Right lobe of liver (tissue), 6 donors: Measurements from ENCODE around the gene KRTAP20-3. TPM values are rescaled to one million over a fixed set of nuclear protein-coding genes. Genes with fewer than 3 reads are reported as not detected.

Source experiments
- ATAC-seq, 4 donors: fragments of 200-7000 bp; cut with Tn5 transposase; one replicate each; pipeline ENCODE4 v1.9.1; 2020; ENCODE audit warnings: mild to moderate bottlenecking in 4 of 4, moderate library complexity in 4 of 4
- DNase-seq, 3 donors: peaks; one replicate each; pipeline ENCODE4 v3.0.0-alpha.2; 2020
- H3K27ac ChIP-seq, 3 donors: fragments of 200-600 bp; one replicate each; pipeline ENCODE4 v1.8.0; 2022
- H3K27me3 ChIP-seq, 2 donors: fragments of 200-600 bp; one replicate each; pipeline ENCODE4 v1.8.0; 2022
- H3K36me3 ChIP-seq, 4 donors: fragments of 200-600 bp; sonication (generic) in 1 of 4; one replicate each; pipeline versions ENCODE4 v1.5.1 to v1.8.0; 2017 to 2022; ENCODE audit warnings: control low read depth in 1 of 4
- H3K4me1 ChIP-seq, 4 donors: fragments of 200-600 bp; sonication (generic) in 1 of 4; one replicate each; pipeline versions ENCODE4 v1.5.1 to v1.8.0; 2017 to 2022; ENCODE audit warnings: control low read depth in 1 of 4
- H3K4me3 ChIP-seq, 3 donors: fragments of 200-600 bp; one replicate each; pipeline ENCODE4 v1.8.0; 2022
- H3K9me3 ChIP-seq, 4 donors: fragments of 200-600 bp; sonication (generic) in 1 of 4; one replicate each; pipeline versions ENCODE4 v1.5.1 to v1.8.0; 2017 to 2022; ENCODE audit warnings: control low read depth in 1 of 4
- CTCF ChIP-seq, 4 donors: fragments of 200-600 bp in 3 of 4; fragments of 450-650 bp in 1 of 4; IDR thresholded peaks; one replicate each; pipeline versions ENCODE4 v1.5.1 to v1.8.0; 2016 to 2022; ENCODE audit warnings: antibody characterized with exemption in 4 of 4, mild to moderate bottlenecking in 2 of 4
- POLR2A ChIP-seq: fragments of 450-650 bp; IDR thresholded peaks from one replicate; pipeline ENCODE4 v1.6.1; 2017; ENCODE audit warnings: antibody characterized with exemption, mild to moderate bottlenecking
- WGBS: methylation state at CpG from one replicate; pipeline ENCODE4 v1.1.6; 2018; ENCODE audit warnings: low coverage, low lambda C conversion rate; ENCODE audit not compliant: insufficient coverage; ENCODE audit errors: missing lambda C conversion rate; 5-methylcytosine and 5-hydroxymethylcytosine counted together
- intact Hi-C, 2 donors: fragments of 100-400 bp; cut with DNase I; formaldehyde crosslinking; loops; one replicate each; pipeline versions ENCODE4 v1.11.2 to v1.14.1; 2022
- total RNA-seq, 6 experiments: library from RNA; depleted of rRNA in 2 of 6; stranded (reverse); fragments of >200 nt in 2 of 6; fragmentation: NEBNext Ultra II Directional in 3 of 6; extraction: Animal tissue kit (Norgen Biotek cat#: 25700) in 3 of 6; gene quantifications; one replicate each; pipeline versions ENCODE4 v1.1.0 to v1.2.4, GENCODE V29; 2016 to 2023
- donor health status: DM: no; HTN: yes; CAD: no.
- donor health status: DM: no; HTN: no; CAD: no.
- donor health status: DM: no; HTN: no; CAD: no.
- donor health status: DM: no; HTN: yes; CAD: no.
- donor health status: DM: no; HTN: yes; CAD: no.

KRTAP20-3 gene
- total RNA-seq, 6 experiments from 2014 or later, result not detected

- Histone ChIP-seq H3K27ac (no peak overlapping the region), H3K9me3 (no peaks in the 10 kb centered on the region), H3K36me3 (no peaks in the 10 kb centered on the region), H3K4me1 (no peaks in the 10 kb centered on the region), H3K4me3 (no peak overlapping the region), H3K27me3 (no peaks in the 10 kb centered on the region)
- no peak for DNase-seq
- ATAC-seq, result no peak
- TF ChIP-seq CTCF (IDR thresholded peaks at IDR 0.05) (no peak), POLR2A (no peak)
- intact Hi-C loops, result no loop called here
- 57% methylated on average over 2 of the region's 2 CpGs for WGBS
Measured at GRCh38 chr21:30672985-30673650, 30.5 kb downstream of the KRTAP20-3 start.

- H3K27me3 ChIP-seq, result no peaks in the 10 kb centered on the region
- DNase-seq (no peak), ATAC-seq (no peak)
- H3K27ac ChIP-seq, result no peak overlapping the region
- no peak overlapping the region for H3K4me3 ChIP-seq
- no peaks in the 10 kb centered on the region for H3K36me3 ChIP-seq
- no peaks in the 10 kb centered on the region for H3K4me1 ChIP-seq
- TF ChIP-seq CTCF (IDR thresholded peaks at IDR 0.05) (no peak), POLR2A (no peak)
- no peaks in the 10 kb centered on the region for H3K9me3 ChIP-seq
- 21% methylated on average over 1 of the region's 1 CpG for WGBS
- intact Hi-C loops, result no loop called here
Measured at GRCh38 chr21:30674312-30674711, 31.6 kb downstream of the KRTAP20-3 start.

- no peak overlapping the region for H3K27ac ChIP-seq
- TF ChIP-seq CTCF (IDR thresholded peaks at IDR 0.05) (no peak), POLR2A (no peak)
- ATAC-seq (no peak), DNase-seq (no peak)
- H3K27me3 ChIP-seq, result no peaks in the 10 kb centered on the region
- intact Hi-C loops, result no loop called here
- H3K4me3 ChIP-seq, result no peak overlapping the region
- no peaks in the 10 kb centered on the region for H3K4me1 ChIP-seq
- no peaks in the 10 kb centered on the region for H3K9me3 ChIP-seq
- no peaks in the 10 kb centered on the region for H3K36me3 ChIP-seq
Measured at GRCh38 chr21:30676737-30677136, 34.1 kb downstream of the KRTAP20-3 start.

- no peak for ATAC-seq
- intact Hi-C loops, result no loop called here
- H3K9me3 ChIP-seq, result no peaks in the 10 kb centered on the region
- no peaks in the 10 kb centered on the region for H3K36me3 ChIP-seq
- no peak for DNase-seq
- TF ChIP-seq CTCF (IDR thresholded peaks at IDR 0.05), result no peak
- no peak overlapping the region for H3K4me3 ChIP-seq
- no peaks in the 10 kb centered on the region for H3K27me3 ChIP-seq
- no peaks in the 10 kb centered on the region for H3K4me1 ChIP-seq
- no peak overlapping the region for H3K27ac ChIP-seq
- WGBS, result 26% methylated on average over 1 of the region's 1 CpG
Measured at GRCh38 chr21:30680586-30680985, 37.9 kb downstream of the KRTAP20-3 start.

- WGBS, result 46% methylated on average over 6 of the region's 6 CpGs
- Histone ChIP-seq H3K27me3 (no peaks in the 10 kb centered on the region), H3K4me3 (no peak overlapping the region), H3K4me1 (no peaks in the 10 kb centered on the region), H3K36me3 (no peaks in the 10 kb centered on the region), H3K27ac (no peak overlapping the region), H3K9me3 (no peaks in the 10 kb centered on the region)
- TF ChIP-seq CTCF (IDR thresholded peaks at IDR 0.05), result no peak
- no peak for TF ChIP-seq POLR2A
- no peak for DNase-seq
- no peak for ATAC-seq
- intact Hi-C loops, result no loop called here
Measured at GRCh38 chr21:30684506-30684905, 41.8 kb downstream of the KRTAP20-3 start.
